Kidney capillary endothelial cell (primary cell): Measurements from ENCODE around the gene CANT1.

ENCODE experiments used
- DNase-seq: peaks from one replicate; pipeline ENCODE4 v3.0.0-alpha.2; 2018; ENCODE audit warnings: low spot score

CANT1 gene

DNA sequence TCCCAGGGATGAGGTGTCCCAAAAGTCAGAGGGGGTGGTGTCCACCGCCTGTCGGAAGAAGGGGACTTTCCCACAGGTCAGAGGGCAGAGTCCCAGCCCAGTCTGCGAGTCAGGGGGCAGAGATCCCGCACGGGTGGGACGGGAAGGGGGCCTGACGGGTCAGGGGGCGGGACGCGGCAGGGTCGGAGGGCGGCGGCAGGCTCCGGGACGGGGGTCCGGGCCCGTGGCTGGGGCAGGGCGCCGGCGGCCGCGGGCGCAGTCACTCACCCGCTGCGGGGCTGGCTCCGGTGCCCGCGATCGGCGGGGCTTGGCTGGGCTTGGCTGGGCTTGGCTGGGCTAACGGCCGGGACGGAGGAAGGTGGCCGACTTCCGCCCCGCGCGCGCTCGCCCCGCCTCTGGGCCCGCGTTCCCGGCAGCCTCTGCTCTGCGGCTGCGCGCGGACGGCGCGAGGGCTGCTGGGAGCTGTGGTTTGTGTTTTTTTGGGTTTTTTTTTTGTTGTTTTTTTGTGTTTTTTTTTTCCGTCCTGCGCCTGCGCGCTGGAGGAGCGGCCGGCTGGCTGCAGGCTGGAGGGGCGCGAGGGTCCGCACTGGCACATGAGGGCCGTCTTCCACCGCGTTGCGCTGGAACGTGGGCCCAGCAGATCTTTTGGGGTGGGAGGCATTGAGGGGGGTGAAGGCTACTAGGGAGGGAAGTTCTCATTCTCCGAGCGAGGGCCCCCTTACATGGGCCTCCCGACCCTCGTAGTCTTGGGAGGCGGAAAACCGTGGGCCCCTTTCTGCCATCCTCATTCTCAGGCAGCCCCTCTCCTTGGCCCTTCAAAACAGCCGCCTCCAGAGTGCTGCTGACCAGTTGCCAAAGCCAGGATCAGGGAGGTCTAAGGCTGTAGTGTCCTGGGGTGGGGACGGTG, at the start of gene CANT1:
Gene CANT1 (minus strand): TSS at position 368 of the 907 bp plus-strand sequence. CDS start 12,142 bp downstream, outside the sequence.
- DNase-seq = peak; percentile 88

DNA sequence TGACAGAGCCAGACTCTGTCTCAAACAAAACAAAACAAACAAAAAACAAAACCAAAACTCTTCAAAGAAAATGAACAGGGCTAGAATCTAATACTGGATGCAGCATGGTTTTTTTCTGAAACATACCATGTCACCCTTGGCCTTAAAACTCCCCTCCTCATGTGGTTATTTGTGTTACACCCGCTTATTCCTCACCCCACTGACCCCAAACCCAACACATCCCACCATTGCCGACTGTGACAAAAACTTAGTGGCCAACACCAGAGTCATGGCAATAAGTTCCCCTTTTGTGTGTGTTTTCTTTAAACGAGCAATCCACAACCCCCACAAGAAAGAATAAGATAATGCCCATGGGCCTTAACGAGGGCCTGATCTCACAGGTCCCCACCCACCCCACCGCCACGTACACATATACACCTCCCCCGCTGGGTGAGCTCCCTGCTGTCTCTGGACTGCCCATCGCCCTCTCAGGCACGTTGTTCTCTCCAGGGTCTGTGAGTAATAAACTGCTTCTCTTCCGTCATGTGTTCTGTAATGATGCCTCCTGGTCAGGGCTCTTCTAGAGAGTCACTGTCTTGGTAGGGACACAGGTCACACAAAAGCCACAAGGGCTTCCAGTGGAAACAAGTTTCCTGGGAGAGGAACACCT, 48.3 kb upstream of the CANT1 start:
- no peak for DNase-seq

DNA sequence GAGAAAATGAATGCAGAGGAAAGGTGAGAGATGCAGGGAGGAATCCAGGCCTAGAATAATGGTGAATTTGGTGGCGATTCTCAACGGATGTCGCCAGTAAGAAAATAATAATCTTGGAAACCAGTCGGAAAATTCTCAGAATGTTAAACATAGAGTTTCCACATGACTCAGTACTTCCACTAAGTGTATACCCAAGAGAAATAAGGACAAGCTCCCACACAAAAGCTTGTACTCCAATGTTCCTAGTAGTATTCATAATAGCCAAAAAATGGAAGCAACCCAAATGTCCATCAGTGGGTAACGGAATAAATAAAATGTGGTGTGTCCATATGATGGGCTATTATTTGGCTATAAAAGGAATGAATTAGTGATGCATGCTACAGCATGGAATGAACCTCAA, 45.6 kb upstream of the CANT1 start:
- DNase-seq = no peak

DNA sequence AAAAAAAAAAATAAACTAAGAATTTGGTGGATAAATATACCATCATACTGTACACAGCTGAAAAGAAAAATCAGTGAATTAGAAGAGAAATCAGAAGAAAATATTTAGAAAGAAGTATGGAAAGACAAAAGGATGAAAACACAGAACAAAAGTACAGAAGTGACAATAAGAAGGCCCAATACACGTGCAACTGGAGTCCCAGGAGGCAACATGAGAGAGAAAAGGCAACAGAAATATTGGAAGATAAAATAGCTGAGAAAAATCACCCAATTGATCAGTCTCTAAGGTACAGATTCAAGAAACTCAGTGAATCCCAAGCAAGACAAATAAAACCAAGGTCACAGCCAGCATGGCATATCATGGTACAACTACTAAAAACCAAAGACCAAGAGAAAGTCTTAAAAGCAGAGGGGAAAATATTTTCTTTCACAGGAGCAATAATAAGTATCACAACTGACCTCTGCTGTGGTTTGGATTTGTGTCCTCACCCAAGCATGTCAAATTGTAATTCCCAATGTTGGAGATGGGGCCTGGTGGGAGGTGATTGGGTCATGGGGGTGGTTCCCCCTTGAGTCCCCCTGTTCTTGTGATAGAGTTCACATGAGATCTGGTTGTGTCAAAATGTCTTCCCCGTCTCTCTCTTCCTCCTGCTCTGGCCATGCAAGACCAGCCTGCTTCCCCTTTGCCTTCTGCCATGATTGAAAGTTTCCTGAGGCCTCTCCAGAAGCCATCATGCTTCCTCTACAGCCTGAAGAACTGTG, 44.8 kb upstream of the CANT1 start:
- DNase-seq = no peak

DNA sequence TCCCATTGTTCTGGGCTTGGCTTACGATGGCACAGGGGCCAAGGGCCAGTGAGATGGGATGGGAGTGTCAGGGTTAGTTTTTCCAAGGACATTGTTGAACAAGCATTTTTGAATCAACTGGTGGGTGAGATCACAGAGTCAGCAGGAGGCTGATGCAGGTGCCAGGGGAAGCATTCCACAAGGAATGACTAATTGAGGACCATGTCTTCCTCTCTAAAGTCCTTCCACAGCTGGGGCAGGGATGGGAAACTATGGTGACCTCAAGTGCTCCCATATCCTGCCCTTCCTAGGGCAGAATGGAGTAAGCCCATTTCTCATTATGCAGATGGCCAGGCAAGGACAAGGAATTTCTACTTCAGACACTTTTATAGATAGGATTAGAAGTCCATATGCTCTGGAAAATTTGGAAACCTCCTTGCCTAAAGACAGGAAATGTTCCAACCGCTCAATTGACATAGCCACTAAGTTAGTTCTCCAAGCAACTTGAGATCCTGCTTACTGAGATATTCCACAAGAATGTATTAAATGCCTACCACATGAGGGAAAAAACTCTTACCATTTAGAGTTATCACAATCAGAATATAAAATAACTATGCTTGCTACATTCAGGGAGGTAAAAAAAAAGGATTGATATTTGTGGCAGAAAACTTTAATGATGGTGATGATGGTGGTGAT, 43.8 kb upstream of the CANT1 start:
- DNase-seq = no peak

DNA sequence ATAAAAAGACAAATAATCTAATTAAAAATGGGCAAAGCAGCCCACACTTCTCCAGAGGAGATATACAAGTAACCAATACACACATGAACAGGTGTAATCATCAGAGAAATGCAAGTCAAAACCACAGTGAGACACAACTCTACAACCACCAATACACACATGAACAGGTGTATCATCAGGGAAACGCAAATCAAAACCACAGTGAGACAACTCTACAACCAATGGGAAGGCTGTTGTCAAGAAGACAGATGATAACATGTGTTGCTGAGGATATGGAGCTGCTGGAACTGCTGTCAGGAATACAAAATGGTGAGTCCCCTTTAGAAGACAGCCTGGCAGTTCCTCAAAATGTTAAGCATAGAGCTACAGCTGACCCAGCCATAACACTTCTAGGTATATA, 42.6 kb upstream of the CANT1 start:
- DNase-seq = no peak

DNA sequence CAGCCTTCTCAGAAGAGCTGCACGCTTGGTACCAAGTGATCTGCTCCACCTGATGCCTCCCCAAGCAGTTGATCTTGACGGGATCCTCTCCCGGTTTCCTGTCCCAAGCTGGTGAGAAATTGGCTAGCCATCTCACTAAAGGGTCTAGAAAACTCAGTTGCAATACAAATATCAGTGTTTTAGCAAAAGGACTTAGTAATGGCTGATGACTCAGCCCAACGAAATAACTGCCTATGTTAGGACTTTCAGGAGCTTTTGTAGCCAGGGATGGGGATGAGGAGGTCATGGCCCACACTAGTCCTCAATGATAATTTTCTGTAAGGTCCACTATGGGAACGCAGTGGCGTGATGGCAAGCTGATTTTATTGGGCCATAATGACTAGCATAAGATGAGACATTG, 41.7 kb upstream of the CANT1 start:
- no peak for DNase-seq

DNA sequence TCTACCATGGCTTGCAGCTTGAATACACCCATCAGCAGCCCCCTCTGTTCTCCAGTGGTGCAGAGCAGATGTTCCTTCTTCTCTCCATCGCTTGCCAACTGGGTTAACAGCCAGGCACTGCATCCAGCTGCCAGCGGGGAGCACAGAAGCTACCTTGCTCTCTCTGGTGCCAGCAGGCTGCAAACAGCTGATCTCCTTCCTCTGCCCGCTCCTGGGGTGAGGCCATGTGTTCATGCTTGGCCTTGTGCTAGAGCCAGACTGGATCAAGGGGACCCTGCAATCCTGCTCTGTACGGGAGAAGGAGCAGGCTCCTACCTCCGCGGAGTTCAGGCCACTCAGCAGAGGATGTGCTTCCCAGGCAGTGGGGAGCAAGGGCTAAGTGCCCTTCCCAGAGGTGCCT, 41.0 kb upstream of the CANT1 start:
- no peak for DNase-seq

DNA sequence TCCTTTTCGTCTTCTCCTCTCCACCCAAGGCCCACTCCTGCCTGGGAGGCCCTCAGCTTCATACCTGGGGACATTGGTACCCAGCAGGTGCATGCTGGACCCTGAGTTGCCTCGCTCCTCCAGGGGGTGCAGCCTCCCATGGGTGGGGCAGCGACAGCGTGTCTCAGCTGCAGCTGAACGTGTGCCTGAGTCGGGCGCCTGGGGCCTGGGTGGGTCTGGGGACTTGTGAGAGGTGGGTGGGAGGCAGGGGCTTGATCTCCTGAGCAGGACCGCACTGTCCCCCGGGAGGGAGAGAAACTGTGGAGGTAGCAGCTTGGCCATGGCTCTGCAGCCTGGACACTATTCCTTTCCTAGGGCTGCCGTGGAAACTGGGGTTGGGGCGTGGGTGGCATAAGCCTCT, 40.3 kb upstream of the CANT1 start:
- DNase-seq = no peak

DNA sequence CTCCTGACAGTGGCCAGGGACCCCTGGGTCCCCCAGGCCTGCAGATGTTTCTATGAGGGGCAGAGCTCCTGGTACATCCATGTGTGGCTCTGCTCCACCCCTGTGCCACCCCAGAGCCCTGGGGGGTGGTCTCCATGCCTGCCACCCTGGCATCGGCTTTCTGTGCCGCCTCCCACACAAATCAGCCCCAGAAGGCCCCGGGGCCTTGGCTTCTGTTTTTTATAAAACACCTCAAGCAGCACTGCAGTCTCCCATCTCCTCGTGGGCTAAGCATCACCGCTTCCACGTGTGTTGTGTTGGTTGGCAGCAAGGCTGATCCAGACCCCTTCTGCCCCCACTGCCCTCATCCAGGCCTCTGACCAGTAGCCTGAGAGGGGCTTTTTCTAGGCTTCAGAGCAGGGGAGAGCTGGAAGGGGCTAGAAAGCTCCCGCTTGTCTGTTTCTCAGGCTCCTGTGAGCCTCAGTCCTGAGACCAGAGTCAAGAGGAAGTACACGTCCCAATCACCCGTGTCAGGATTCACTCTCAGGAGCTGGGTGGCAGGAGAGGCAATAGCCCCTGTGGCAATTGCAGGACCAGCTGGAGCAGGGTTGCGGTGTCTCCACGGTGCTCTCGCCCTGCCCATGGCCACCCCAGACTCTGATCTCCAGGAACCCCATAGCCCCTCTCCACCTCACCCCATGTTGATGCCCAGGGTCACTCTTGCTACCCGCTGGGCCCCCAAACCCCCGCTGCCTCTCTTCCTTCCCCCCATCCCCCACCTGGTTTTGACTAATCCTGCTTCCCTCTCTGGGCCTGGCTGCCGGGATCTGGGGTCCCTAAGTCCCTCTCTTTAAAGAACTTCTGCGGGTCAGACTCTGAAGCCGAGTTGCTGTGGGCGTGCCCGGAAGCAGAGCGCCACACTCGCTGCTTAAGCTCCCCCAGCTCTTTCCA, 39.5 kb upstream of the CANT1 start:
- no peak for DNase-seq

DNA sequence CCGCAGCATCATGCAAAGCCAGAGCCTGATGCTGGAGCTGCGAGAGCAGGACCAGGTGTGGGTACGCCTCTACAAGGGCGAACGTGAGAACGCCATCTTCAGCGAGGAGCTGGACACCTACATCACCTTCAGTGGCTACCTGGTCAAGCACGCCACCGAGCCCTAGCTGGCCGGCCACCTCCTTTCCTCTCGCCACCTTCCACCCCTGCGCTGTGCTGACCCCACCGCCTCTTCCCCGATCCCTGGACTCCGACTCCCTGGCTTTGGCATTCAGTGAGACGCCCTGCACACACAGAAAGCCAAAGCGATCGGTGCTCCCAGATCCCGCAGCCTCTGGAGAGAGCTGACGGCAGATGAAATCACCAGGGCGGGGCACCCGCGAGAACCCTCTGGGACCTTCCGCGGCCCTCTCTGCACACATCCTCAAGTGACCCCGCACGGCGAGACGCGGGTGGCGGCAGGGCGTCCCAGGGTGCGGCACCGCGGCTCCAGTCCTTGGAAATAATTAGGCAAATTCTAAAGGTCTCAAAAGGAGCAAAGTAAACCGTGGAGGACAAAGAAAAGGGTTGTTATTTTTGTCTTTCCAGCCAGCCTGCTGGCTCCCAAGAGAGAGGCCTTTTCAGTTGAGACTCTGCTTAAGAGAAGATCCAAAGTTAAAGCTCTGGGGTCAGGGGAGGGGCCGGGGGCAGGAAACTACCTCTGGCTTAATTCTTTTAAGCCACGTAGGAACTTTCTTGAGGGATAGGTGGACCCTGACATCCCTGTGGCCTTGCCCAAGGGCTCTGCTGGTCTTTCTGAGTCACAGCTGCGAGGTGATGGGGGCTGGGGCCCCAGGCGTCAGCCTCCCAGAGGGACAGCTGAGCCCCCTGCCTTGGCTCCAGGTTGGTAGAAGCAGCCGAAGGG, 38.6 kb upstream of the CANT1 start:
- DNase-seq = no peak

DNA sequence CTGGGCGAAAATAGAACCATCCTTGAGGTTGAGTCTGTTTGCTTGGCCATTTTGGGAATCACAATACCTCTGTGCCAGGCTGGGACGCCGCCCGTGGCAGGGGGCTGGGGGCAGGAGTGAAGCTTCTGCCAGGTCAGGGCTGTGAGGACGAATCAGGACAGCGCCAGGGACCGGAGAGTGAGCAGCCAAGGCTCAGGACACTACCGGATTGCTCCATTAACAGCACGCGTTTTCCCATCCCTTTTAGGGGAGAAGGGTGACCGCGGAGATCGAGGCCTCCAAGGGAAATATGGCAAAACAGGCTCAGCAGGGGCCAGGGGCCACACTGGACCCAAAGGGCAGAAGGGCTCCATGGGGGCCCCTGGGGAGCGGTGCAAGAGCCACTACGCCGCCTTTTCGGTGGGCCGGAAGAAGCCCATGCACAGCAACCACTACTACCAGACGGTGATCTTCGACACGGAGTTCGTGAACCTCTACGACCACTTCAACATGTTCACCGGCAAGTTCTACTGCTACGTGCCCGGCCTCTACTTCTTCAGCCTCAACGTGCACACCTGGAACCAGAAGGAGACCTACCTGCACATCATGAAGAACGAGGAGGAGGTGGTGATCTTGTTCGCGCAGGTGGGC, 37.8 kb upstream of the CANT1 start:
- DNase-seq = no peak

DNA sequence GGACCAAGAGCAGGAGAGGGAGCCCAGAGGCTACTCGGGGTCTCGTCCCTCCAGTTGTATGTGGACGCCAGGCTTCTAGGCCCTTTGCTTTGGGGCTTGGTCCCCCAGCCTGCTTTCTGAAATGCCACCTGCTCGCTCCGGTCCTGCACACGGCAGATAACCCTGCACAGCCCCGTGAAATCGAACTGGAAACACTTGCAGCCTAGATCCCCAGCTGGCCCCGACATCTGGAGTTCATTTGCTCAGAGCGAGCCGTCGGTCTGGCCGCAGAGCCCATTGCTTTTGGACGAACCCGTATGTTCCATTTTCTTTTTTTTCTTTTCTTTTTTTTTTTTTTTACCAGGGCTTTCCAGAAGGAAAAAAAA, 37.3 kb upstream of the CANT1 start:
- DNase-seq = no peak

DNA sequence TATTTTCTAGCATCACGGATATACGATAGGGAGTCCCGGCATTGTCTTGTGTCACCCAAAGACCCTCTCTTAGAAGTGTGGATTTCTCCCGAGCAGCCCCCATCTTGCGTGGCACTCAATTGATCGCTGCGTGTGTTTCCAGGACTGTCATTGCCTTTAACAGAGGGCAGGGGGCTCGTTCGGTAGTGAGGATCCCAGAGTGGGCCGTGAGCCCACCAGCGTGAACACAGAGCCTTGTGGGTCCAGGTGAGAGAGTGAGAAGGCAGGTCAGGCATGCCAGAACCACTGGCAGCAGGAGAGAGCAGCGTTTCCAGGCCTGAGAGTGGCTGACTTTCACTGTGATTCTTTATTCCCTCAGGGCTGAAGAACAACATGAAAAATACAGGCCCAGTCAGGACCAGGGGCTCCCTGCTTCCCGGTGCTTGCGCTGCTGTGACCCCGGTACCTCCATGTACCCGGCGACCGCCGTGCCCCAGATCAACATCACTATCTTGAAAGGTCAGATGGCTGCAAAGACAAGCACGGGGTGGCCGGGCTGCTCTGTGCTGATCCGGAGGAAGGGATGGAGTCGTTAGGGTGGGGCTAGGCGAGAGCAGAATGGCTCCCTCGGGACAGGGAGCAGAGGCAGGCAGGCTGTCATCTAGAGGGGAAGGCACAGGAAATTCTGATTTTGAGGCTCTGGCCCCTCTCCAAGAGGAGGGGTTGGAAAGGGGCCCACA, 36.8 kb upstream of the CANT1 start:
- DNase-seq = no peak

DNA sequence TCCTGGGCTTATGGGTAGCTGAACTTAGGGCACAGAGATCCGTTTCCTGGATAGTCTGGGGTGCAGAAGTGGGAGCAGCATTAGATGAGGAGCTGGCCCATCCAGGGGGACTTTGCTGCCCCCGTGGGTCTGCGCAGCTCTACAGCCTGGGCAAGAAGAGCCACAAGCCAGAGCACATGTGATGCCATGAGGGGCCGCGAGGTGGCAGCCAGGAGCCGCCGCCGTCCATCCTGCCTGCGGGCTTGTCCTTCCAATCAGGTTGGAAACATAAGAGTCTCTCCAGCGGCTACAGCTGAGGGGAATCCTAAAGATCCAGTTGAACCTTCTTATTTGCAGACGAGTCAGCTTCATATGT, 36.3 kb upstream of the CANT1 start:
- DNase-seq = peak; percentile 66

DNA sequence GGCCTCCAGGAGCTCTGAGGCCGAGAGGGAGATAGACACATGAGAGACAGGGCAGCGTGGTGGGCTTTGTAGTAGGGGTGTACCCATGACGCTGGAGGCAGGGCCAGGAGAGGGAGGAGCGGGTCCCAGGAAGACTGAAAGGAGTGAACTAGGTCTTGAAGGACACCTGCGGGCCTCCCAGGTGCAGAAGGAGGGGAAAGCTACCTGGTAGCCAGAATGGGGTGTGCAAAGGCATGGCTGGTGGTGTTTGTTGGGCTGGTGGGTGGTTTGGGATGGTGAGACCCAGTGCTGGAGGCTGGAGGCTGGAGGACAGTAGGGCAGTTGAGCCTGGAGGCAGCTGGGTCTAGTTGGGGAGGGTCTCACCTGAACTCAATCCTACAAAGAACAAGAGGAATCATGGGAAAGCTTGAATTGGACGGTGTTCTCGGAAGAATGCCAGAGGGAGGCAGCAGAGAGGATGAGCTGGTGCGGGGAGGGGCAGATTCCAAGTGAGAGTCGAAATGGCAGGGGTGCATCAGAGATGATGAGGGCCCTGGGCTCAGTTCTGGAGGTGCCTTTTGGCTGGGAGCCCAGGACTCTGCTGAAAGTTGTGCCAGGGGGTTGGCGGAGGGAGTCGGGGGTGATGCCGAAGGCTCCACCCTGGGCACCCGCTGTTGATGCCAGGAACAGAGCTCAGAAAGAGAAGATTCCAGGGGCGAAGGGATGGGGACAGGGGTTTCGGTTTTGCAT, 35.6 kb upstream of the CANT1 start:
- DNase-seq = no peak

DNA sequence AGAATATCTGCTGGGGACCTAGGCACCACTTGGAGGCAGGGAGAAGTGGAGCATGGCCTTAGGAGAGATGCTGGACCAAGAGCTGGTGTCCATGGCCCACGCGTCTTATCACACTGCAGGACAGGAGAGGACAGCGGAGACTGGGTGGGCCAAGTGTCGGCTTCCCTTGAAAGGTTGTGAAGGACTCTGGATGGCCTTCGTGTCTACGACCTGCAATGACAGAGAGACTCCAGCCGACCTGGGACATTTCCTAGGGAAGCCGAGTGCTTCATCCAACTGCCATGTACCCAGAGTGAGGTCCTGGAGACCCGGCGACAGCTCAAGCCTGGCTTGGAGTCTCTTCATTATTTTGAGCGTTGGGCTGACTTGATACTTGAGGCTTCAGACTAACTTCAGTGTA, 34.9 kb upstream of the CANT1 start:
- no peak for DNase-seq

DNA sequence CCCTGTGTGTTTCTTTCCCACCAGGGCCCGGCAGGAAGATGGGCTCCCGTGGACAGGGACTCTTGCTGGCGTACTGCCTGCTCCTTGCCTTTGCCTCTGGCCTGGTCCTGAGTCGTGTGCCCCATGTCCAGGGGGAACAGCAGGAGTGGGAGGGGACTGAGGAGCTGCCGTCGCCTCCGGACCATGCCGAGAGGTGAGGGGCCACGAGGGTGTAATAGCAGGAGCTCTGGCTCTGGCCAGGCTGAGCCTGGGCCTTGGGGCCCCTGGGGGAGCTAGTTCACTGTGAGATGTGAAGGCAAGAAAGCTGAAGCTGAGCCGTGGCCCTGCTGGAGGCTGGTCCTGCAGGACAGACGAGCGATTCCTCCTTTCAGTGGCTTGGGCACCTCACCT, 34.4 kb upstream of the CANT1 start:
- DNase-seq = no peak
